HEK293T (cell line): ENCODE data around the gene ANXA9.

Source experiments
- CTCF ChIA-PET: fragments of 350-600 bp; formaldehyde crosslinking; extraction: SDS; loops from one replicate; lab custom pipeline; 2021; ENCODE audit warnings: antibody characterized with exemption, inconsistent platforms; lab: Yijun Ruan, JAX
- POLR2A ChIA-PET: fragments of 350-600 bp; formaldehyde crosslinking; extraction: SDS; loops from one replicate; lab custom pipeline; 2020; ENCODE audit warnings: antibody characterized with exemption, inconsistent platforms; lab: Yijun Ruan, JAX
- DNase-seq: peaks from one replicate; pipeline ENCODE4 v3.0.0; 2012; ENCODE audit warnings: mixed read lengths; ENCODE audit errors: extremely low spot score
- CTBP1 ChIP-seq: fragments of 450-650 bp; IDR thresholded peaks from 2 replicates; pipeline ENCODE4 v1.6.1; 2016; ENCODE audit warnings: borderline replicate concordance
- ELF4 ChIP-seq: fragments of 450-650 bp; IDR thresholded peaks from 2 replicates; pipeline ENCODE4 v1.6.1; 2017; ENCODE audit warnings: antibody characterized with exemption
- FOXM1 ChIP-seq: fragments of 450-650 bp; IDR thresholded peaks from 2 replicates; pipeline ENCODE4 v1.6.1; 2017; ENCODE audit warnings: mild to moderate bottlenecking, borderline replicate concordance
- HDGF ChIP-seq: fragments of 450-650 bp; IDR thresholded peaks from 2 replicates; pipeline ENCODE4 v1.6.1; 2017; ENCODE audit warnings: antibody characterized with exemption, borderline replicate concordance
- L3MBTL2 ChIP-seq: fragments of 450-650 bp; conservative IDR thresholded peaks from 2 replicates; pipeline ENCODE4 v1.6.1; 2016; ENCODE audit warnings: mild to moderate bottlenecking
- LEF1 ChIP-seq: fragments of 450-650 bp; IDR thresholded peaks from 2 replicates; pipeline ENCODE4 v1.6.1; 2017; ENCODE audit warnings: mild to moderate bottlenecking, borderline replicate concordance
- PKNOX1 ChIP-seq: fragments of 450-650 bp; IDR thresholded peaks from 2 replicates; pipeline ENCODE4 v1.6.1; 2016
- SP1 ChIP-seq: fragments of 450-650 bp; IDR thresholded peaks from 2 replicates; pipeline ENCODE4 v1.6.1; 2017
- TARDBP ChIP-seq: fragments of 450-650 bp; IDR thresholded peaks from 2 replicates; pipeline ENCODE4 v1.6.1; 2016

Gene ANXA9

GRCh38 chr1:151043163-151043562 is 61.1 kb downstream of the ANXA9 start:
- DNase-seq = no peak
- CTCF ChIA-PET = interaction anchor here (1.1 kb wide), 1 partner anchor 16 kb away, joined by 3 read pairs; no protein-coding TSS in a partner anchor
- TF ChIP-seq ELF4 (no peak), TARDBP (no peak), CTBP1 (no peak), HDGF (no peak), FOXM1 (no peak), SP1 (no peak), PKNOX1 (no peak), LEF1 (no peak), L3MBTL2 (no peak)
- POLR2A ChIA-PET = interaction anchor here (0.8 to 1.3 kb wide), 2 partner anchors 9 to 14 kb away, joined by 3 to 4 read pairs; no protein-coding TSS in a partner anchor
